OCI-LY1 (cell line): ENCODE results near the gene PARP3.

ENCODE experiments used
- CTCF ChIP-seq: fragments of 200-600 bp; sonication (generic), shearing (Covaris generic); IDR thresholded peaks from 2 replicates; pipeline ENCODE4 v1.5.1; 2017; ENCODE audit warnings: mild to moderate bottlenecking, antibody characterized with exemption, low read length, moderate library complexity, mixed read lengths
- EZH2 ChIP-seq: fragments of 200-600 bp; sonication (generic), shearing (Covaris generic); IDR thresholded peaks from 2 replicates; pipeline ENCODE4 v1.8.0; 2017; ENCODE audit warnings: borderline replicate concordance, mixed run types, mild to moderate bottlenecking, antibody characterized with exemption, low read length, moderate library complexity, mixed read lengths

GRCh38 chr3:51955893-51956770 lies 14.0 kb downstream of the PARP3 start:
- TF ChIP-seq CTCF, result peak; percentile 45
- TF ChIP-seq EZH2, result no peak
